GM04503 (cell line): ENCODE data around the gene FRMD4A.
A peak's percentile ranks its signal among the peaks of the same experiment; 100 is the strongest.
"Not testable (repeated sequence)": the region's sequence is repeated elsewhere in the genome, so short reads cannot be mapped to it uniquely, and the experiment has no call there.

ENCODE experiments used
- DNase-seq: peaks from one replicate; pipeline ENCODE4 v3.0.0-alpha.2; 2012; ENCODE audit warnings: low read depth

Gene FRMD4A

GRCh38 chr10:13882119-13882711 is 448.5 kb downstream of the FRMD4A start:
- DNase-seq: peak; percentile 82

DNA sequence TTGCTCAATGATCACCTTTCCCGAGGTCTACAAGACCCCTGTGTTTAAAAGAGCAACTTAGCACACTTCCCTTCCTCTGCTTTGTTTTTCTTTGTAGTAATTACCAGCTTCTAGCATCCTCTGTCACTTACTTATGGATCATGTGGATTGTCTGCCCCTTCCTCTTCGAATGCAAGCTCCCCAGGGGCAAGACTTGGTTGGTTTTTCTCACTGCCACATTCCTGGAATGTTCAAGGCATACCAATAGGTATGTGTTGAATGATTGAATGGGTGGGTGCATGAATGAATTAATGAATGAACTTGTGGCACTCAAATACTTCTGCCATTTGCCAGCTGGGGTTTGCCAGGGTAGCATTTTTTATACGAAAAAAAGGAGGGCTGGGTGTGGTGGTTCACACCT is 450.0 kb downstream of the FRMD4A start:
- DNase-seq: no peak

- DNase-seq: peak; percentile 64
Observed at GRCh38 chr10:13877154-13877909, 453.4 kb downstream of the FRMD4A start.

GRCh38 chr10:13873196-13873595 is 457.5 kb downstream of the FRMD4A start:
- DNase-seq: no peak

- no peak for DNase-seq
Observed at GRCh38 chr10:13872411-13872810, 458.3 kb downstream of the FRMD4A start.

- DNase-seq: no peak
Observed at GRCh38 chr10:13871776-13872175, 458.9 kb downstream of the FRMD4A start.

- DNase-seq: no peak
Observed at GRCh38 chr10:13871011-13871410, 459.7 kb downstream of the FRMD4A start.

DNA sequence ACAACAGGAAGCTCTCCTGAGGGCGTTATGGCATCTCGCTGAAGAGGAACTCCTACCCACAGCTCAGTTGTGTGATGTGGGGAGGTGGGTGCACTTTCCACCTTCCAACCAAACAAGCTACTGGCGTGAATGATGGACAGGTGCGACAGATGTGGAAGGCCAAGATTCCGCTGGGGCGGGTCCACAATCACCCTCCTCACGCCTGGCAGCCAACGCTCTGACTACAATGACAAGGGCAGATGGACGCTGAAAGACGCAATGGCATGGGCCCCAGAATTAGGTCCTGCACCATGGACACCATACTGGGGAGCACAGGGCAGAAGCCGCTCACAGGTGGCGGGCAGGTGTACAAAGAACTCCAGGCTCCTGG is 461.4 kb downstream of the FRMD4A start:
- no peak for DNase-seq

- DNase-seq: no peak
Observed at GRCh38 chr10:13868528-13869294, 462.0 kb downstream of the FRMD4A start.

GRCh38 chr10:13867822-13868221 is 462.9 kb downstream of the FRMD4A start:
- DNase-seq: no peak

GRCh38 chr10:13865758-13866491 is 464.8 kb downstream of the FRMD4A start:
- no peak for DNase-seq

DNA sequence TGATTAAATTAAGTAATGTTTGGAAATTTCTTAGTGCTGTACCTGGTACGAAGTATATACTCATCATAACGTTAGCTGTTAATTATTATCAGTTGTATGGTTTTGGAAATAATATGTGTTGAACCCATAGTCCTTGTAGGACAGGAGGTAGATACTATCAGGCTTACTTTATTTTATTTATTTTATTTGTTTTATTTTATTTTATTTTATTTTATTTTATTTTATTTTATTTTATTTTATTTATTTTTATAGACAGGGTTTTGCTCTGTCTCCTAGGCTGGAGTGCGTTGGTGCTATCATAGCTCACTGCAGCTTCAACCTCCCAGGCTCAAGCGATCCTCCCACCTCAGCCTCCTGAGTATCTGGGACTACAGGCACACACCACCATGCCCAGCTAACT is 465.5 kb downstream of the FRMD4A start:
- not testable (repeated sequence) for DNase-seq

DNA sequence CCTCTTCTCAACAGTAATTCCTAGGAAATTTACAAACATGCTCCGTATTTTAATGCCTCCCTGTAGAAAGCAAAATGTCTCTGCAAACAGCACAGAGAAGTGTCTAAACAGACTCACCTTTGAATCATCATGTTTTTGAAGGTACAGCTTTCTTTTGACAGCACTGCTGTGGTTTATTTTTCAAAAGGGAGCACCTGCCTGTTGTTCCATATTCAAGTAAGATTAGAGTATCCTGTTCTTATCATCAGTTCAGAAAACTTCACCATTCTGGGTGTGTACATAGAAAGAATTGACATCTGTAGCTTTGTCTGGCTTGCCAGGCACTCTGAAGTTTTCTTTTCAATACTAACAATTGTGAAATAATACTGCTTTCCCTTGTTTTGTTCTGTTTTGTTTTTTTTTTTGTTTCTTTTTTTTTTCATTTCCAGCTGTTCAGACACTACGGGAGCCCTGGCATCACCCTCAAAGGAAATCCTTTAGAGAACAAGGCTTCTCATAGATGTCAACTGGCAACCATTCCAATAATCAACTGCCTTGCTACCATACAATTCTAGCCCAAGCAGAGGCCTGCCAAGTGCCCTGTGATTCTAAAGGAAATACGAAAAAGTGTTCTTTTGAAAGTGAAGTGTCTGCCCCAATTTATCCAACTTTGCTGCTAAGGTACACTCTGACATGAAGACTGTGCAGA is 468.0 kb downstream of the FRMD4A start:
- no peak for DNase-seq

- DNase-seq: no peak
Observed at GRCh38 chr10:13860886-13861285, 469.8 kb downstream of the FRMD4A start.

DNA sequence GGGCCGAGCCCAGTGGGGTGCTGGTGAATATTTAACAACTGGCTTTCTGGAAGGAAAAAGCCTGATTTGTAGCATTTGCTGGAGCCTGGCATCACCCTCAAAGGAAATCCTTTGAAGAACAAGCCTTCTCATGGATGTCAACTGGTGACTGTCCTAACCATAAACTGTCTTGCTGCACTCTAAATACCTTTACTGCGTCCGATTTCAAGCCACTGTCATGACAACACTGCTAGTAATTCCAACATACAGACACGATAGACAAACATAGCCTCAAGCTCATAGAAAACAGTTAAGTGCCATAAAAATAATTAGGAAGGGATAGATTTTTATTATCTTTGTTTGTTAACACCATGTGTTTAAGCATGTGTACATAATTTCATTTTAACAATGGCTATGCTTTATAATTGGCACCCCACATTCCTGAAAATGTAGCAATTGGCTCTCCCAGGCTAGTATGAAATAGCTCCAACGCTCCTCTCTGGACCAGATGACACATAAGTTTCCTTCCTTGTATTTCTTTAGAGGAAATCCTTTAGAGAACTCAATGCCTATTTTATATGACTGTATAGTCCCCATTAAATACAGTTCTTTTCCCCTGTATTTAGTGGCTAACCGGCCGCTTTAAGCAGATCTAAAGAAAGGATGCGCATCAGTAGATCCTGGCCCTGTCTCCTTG is 470.6 kb downstream of the FRMD4A start:
- peak; percentile 50 for DNase-seq

DNA sequence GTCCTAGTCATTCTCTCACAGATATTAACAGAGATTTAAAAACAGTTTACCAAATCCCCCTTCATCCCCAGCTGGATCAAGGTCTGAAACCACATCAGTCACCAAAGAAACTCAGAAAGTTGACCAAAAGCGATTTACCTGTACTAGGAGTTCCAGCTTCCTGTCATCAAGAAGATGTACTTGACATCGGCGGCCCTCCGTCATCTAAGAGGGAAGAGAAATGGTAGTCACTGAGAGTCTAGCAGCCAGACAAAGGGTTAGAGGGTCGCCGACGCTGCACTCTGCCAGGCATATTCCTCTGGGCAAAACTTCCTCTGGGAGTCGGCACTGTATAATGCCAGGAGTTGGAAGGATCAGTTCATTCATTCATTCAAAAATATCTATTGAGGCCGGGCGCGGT is 472.0 kb downstream of the FRMD4A start:
- DNase-seq: no peak

DNA sequence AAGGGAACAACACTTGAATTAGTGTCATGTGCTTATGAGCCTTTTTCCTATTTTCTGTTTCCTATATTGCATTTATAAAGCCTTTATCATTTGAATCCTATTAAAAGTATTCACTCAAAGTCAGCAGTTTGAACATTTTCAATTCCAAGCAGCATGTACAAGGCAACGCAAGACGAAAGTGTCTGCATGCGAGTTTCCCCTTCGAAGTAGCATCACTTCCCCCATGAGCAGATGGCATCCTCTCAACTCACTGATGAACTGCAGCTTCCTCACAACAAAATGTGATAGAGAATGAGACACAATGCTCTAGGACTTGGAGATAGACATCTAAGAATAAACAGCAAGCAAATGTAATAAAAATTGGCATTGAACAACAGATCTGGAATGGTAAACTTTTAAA is 473.3 kb downstream of the FRMD4A start:
- DNase-seq: no peak

DNA sequence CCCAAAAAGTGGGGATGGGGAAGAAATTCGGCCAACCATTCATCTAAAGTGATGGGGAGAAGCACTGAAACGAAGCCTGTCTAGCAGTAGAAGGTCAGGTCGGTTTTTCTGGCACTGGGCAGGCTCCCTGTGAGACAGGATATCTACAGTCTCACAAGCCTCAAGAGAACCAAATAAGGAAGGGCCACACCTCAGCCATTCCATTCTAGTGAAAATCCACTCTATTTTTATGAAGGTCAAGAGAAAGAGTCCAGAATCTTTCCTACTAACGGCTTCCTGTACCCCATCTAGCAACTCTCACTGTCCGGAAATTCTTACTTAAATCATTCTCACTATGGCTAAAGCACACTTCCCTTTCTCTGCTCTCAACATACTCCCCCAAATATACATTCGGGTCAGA is 476.9 kb downstream of the FRMD4A start:
- DNase-seq: no peak

- no peak for DNase-seq
Observed at GRCh38 chr10:13852872-13853271, 477.9 kb downstream of the FRMD4A start.

GRCh38 chr10:13851906-13852305 is 478.8 kb downstream of the FRMD4A start:
- no peak for DNase-seq
